GM12878 (cell line): ENCODE measurements around the gene HUNK. TPM values are rescaled to one million over a fixed set of nuclear protein-coding genes. Genes with fewer than 3 reads are reported as not detected.

ENCODE experiments used
- BCL3 ChIP-seq: IDR thresholded peaks from 2 replicates; pipeline ENCODE4 v1.6.1; 2011; ENCODE audit warnings: borderline replicate concordance, low read depth, mild to moderate bottlenecking, moderate library complexity, low read length; ENCODE audit not compliant: insufficient read depth, poor library complexity, severe bottlenecking
- BHLHE40 ChIP-seq, 2 experiments: fragments of 450-650 bp in 1 of 2; IDR thresholded peaks; 2 replicates each; pipeline ENCODE4 v1.6.1; 2011 to 2017; ENCODE audit warnings: low read depth in 2 of 2, borderline replicate concordance in 1 of 2, improper control_type of control experiment in 1 of 2, low read length in 1 of 2, mild to moderate bottlenecking in 1 of 2
- SMAD1 ChIP-seq: fragments of 450-650 bp; IDR thresholded peaks from 2 replicates; pipeline ENCODE4 v1.6.1; 2018; ENCODE audit warnings: mild to moderate bottlenecking, low read depth; ENCODE audit not compliant: partially characterized antibody
- SREBF2 ChIP-seq: IDR thresholded peaks from 2 replicates; pipeline ENCODE4 v1.6.1; 2012; ENCODE audit warnings: mild to moderate bottlenecking, low read length
- ZBTB40 ChIP-seq: fragments of 450-650 bp; IDR thresholded peaks from 2 replicates; pipeline ENCODE4 v1.6.1; 2016; ENCODE audit warnings: mild to moderate bottlenecking, moderate library complexity, borderline replicate concordance
- polyA plus RNA-seq, 11 experiments: library from polyadenylated mRNA; depleted of rRNA in 4 of 11; unstranded in 6 of 11; stranded (reverse) in 5 of 11; fragments of >200 nt; fragmentation: Nextera tagmentation in 4 of 11; fragmentation: Illumina TruSeq in 1 of 11; extraction: Ambion mirVana in 4 of 11; extraction: Trizol in 1 of 11; gene quantifications; 1 replicate in 1 of 11; 2 replicates in 10 of 11; pipeline versions ENCODE4 v1.2.1 to v1.2.3, GENCODE V29; 2011 to 2016; ENCODE audit warnings: inconsistent platforms in 2 of 11, missing spikeins in 2 of 11, low read depth in 1 of 11
- total RNA-seq, 4 experiments: library from RNA; depleted of rRNA in 3 of 4; stranded (reverse); fragments of >200 nt in 3 of 4; fragmentation: Illumina TruSeq in 1 of 4; extraction: Trizol in 1 of 4; gene quantifications; 2 replicates each; pipeline versions ENCODE4 v1.2.1 to v1.2.3, GENCODE V29; 2013 to 2021

The HUNK gene
- total and polyA plus RNA-seq, 10 of the 15 experiments (the other 5 are each of a cell fraction or from before 2014, with no cell fraction given), result under 0.01 to 0.14 (median 0.03) TPM; not detected in 7

GRCh38 chr21:31862078-31862477, 10.7 kb upstream of the HUNK start (continued):
- no peak for TF ChIP-seq BHLHE40 (IDR thresholded peaks at IDR 0.05; ENCODE audit: borderline replicate concordance in 1 of 2, low read depth in 2 of 2, low read length in 1 of 2)
- TF ChIP-seq SMAD1, result no peak
- no peak for TF ChIP-seq BCL3
- no peak for TF ChIP-seq ZBTB40
- TF ChIP-seq SREBF2, result no peak
